Astrocyte of the cerebellum (primary cell): ENCODE measurements around the gene TTC23.
"Not testable (repeated sequence)": the region's sequence is repeated elsewhere in the genome, so short reads cannot be mapped to it uniquely, and the experiment has no call there.

Experiments used
- DNase-seq: peaks from one replicate; pipeline ENCODE4 v3.0.0-alpha.2; 2011; ENCODE audit warnings: low read depth
- H3K4me3 ChIP-seq: 2 replicates; pipeline ENCODE4 v1.5.1; 2011; ENCODE audit warnings: mild to moderate bottlenecking, low read depth, low read length, moderate library complexity
- CTCF ChIP-seq: IDR thresholded peaks from 2 replicates; pipeline ENCODE4 v1.5.1; 2012; ENCODE audit warnings: low read length, low read depth, moderate library complexity, mild to moderate bottlenecking; ENCODE audit errors: missing control alignments
- in situ Hi-C: cut with HindIII; loops from 2 replicates; pipeline ENCODE4 v1.10.0; 2017; ENCODE audit warnings: low sequenced_read_pairs

The TTC23 gene

GRCh38 chr15:99117563-99118257 lies 131.7 kb downstream of the TTC23 start:
- no peak for DNase-seq
- H3K4me3 ChIP-seq, result no peak overlapping the region
- no peak for TF ChIP-seq CTCF
- in situ Hi-C loops, result no loop called here

- no peak for DNase-seq
- H3K4me3 ChIP-seq, result no peak overlapping the region
- in situ Hi-C loops, result no loop called here
- no peak for TF ChIP-seq CTCF
Measured at GRCh38 chr15:99117111-99117510, 132.3 kb downstream of the TTC23 start.

GRCh38 chr15:99115300-99116215 lies 133.8 kb downstream of the TTC23 start:
- DNase-seq, result no peak
- TF ChIP-seq CTCF, result no peak
- in situ Hi-C loops, result no loop called here
- no peak overlapping the region for H3K4me3 ChIP-seq

- DNase-seq, result no peak
- no peak overlapping the region for H3K4me3 ChIP-seq
- in situ Hi-C loops, result no loop called here
- TF ChIP-seq CTCF, result no peak
Measured at GRCh38 chr15:99114511-99115299, 134.7 kb downstream of the TTC23 start.

GRCh38 chr15:99113547-99114271 lies 135.7 kb downstream of the TTC23 start:
- DNase-seq, result no peak
- H3K4me3 ChIP-seq, result no peak overlapping the region
- no peak for TF ChIP-seq CTCF
- in situ Hi-C loops, result no loop called here

GRCh38 chr15:99111641-99112040 lies 137.7 kb downstream of the TTC23 start:
- H3K4me3 ChIP-seq, in situ Hi-C loops, DNase-seq: not testable (repeated sequence)
